MM.1S (cell line): ENCODE results near the gene GEMIN5.

ENCODE experiments used
- CTCF ChIP-seq: fragments of 300-600 bp; sonication (generic); IDR thresholded peaks from 2 replicates; pipeline ENCODE4 v1.5.1; 2016; ENCODE audit warnings: antibody characterized with exemption, low read length, mixed read lengths
- EZH2 ChIP-seq: fragments of 300-600 bp; sonication (generic); optimal IDR thresholded peaks from 2 replicates; pipeline ENCODE3; 2017; ENCODE audit warnings: low read depth, mild to moderate bottlenecking, antibody characterized with exemption, low read length, mixed read lengths

GRCh38 chr5:154948313-154948712, 10.3 kb upstream of the GEMIN5 start:
- TF ChIP-seq CTCF (no peak), EZH2 (no peak)
